ENCODE data around the gene RAB20.
"Not testable (repeated sequence)": the region's sequence is repeated elsewhere in the genome, so short reads cannot be mapped to it uniquely, and the experiment has no call there.

RAB20 gene

DNA sequence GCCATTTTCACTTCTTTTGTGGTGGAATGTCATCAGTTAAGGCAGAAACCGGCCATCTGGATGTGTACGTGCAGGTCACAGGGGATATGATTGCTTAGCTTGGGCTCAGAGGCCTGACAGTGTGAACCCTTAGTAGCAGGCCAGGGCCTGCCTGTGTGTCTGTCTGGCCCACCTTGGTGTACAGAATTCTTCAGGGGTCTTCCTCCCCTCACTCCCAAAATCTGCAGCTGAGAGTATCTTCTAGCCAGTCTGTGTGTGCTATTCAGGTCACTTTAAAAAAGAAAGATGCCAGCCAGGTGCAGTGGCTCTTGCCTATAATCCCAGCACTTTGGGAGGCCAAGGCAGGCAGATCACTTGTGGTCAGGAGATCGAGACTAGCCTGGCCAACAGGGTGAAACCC lies 74.6 kb downstream of the RAB20 start:
- DNase-seq: not testable (repeated sequence)

DNA sequence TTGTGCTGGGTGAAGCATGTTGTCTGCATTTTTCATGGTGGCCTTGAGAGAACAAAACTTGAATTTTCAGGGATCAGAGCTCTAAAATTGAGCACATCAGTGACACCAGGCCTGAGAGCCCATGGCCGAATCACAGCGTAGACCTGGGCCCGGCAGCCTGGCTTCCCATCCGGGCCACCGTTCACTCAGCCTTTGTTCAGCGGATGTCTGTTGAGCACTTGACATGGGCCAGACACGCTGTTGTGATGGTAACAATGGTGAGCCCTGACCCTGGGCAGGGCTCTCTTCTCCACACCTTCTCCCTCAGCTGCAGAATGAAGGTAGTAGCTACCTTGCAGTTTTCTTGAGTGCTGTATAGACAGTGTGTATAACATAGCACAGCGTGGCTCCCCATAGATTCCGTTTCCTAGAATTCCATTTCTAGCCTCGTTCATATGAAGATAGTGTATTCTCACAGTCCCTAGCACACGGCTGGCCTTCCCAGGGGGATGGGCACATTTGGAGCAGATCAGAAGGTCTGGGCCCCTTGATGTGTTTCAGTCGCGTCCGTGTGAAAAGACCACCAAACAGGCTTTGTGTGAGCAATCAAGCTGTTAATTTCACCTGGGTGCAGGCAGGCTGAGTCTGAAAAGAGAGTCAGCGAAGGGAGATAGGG lies 75.3 kb downstream of the RAB20 start:
- DNase-seq: no peak

DNA sequence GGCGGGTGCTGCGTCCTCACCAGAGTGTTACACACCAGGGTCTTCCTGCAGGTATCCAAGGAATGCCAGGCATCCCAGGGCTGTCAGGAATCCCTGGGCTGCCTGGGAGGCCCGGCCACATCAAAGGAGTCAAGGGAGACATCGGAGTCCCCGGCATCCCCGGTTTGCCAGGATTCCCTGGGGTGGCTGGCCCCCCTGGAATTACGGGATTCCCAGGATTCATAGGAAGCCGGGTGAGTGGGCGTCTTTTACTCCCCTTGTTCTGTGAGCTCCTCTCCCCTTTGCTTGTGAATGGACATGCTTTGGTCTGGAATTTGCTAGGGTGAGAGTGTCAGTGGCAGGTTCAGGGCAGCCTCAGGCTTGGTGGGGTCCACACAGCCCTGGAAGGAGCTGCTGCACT lies 75.9 kb downstream of the RAB20 start:
- DNase-seq: no peak

DNA sequence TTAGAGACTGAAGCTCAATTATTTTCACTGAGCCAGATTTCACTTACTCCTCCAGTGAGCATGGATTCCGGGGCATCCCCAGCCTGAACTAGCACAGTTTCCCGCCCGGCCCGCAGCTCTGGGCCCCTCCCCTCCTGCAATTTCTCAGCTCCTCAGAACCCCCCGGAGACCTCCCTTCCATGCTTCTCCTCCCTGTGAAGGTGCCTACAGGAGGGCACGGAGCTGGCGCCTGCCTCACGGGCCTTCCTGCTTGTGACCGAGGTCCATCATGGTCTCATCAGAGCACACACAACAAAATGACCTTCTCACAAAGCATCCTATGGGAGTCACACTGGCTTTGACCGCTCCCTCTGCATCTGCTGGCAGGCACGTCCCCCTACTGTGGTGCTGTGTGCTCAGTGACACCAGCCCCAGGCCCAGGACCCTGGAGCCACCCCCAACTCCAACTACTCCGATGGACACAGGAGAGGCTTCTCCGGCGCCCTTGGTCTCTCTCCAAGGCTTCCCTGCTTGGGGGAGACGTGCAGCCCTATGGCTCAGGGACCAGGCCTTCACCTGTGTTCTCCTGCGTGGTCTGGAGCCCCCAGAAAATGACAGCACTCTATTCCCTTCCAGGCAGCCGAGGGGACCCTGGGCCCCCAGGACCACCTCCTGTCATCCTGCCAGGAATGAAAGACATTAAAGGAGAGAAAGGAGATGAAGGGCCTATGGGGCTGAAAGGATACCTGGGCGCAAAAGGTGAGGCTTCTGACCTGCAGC lies 77.1 kb downstream of the RAB20 start:
- no peak for DNase-seq

DNA sequence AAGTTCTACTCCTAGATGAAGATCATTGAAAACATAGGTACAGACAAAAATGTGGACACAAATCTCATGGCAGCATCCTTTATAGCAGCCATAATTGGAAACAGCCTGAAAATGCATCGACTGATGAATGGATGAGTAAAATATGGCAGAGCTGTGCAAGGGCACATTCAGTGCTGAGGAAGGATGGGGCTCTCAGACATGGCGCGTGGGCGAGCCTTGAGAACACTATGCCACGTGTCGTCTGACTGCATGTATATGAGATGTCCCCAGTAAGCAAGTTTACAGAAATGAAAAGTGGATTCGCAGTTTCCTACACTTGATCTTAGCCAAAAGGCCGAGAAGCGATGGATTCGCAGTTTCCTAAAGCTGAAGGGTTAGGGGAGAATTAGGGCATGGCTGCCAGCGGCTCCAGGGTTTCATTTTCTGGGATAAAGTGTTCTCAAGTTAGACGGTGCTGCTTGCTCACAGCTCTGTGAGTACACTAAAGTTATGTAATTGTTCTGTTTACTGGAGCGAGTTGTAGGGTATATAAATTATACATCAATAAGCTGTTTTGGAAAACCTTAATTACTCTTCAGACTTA lies 78.0 kb downstream of the RAB20 start:
- no peak for DNase-seq

DNA sequence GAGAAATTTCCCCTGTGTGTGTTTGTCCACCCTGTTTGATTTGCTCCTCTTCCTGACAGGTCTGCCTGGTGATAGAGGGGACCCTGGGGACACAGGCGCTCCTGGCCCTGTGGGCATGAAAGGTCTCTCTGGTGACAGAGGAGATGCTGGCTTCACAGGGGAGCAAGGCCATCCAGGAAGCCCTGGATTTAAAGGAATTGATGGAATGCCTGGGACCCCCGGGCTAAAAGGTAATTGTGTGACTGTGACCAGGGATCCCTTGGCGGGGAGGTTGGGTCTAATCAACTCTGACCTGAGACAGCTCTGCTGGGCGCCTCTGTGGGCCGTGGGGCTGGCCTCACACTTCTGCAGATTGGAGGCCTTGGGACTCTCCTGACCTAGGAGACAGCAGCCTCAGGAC lies 81.4 kb downstream of the RAB20 start:
- DNase-seq: no peak

DNA sequence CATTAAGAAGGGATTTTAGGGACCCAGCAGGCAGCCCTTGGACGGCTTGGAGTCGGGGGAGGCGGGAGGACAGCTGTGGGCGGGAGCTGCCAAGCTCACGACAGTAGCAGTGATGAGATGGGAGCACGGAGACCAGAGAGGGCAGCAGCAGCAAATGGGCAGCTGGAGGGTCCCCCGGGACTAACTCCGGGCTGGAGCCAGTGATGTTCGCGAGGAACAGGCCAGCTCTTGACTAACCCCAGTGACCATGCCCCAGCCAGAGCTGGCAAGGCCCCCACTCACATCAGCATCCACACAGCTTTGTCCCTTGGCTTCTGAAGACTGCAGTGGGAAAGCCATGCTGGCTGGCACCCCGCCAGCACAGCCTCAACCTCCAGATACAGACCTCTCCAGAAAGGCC lies 81.9 kb downstream of the RAB20 start:
- DNase-seq: no peak

DNA sequence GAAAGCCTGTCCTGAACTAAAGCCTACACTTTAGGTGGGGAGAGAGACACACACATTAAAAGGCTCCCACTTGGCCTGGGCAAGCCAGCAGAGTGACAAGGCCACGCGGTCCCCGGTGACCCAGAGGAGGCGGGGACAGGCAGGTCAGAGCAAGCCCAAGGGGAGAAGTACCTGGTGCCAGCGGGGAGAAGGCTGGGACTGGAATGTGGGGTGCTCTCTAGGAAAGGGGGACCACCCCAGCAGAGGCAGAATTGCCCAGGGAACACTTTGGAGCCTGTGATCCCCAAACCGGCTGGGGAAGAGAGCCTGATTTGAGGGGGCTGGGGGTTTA lies 82.3 kb downstream of the RAB20 start:
- DNase-seq: no peak

DNA sequence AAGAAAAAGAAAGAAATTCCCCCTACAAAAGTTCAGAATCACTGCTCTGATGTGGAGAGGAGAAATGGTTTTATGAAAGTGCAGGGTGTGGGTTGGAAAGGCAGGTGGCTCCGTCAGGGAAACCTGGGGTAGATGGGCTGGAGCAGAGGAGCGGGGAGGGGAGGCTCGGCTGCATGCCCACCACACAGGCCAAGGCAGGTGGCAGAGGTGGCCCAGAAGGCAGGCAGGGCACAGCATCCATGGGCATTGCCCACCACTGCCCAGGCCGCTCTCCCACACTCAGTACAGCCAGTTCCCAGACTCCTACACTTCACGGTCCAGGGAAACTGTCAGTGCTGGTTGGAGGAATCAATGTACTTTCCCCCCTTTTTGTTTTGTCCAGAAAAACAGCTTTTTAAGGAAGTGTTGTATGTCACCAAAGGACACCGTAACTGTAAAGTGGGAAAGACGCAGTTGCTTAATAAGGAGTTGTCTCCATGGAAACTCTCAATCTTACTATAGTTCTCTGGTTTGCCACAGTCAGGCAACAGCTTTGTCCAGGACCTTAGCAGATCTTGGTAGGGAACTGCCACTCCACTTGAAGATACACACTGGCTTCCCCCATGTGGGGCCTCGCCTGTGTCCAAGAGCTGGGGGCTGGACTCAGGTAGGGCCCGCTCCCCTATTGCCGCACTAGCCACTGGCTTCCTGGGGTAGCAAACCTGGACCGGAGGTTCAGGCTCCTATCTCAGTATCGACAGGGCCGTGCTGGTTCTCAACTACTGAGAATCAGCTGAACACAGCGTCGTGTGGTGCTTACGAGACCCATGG lies 82.9 kb downstream of the RAB20 start:
- DNase-seq: no peak

DNA sequence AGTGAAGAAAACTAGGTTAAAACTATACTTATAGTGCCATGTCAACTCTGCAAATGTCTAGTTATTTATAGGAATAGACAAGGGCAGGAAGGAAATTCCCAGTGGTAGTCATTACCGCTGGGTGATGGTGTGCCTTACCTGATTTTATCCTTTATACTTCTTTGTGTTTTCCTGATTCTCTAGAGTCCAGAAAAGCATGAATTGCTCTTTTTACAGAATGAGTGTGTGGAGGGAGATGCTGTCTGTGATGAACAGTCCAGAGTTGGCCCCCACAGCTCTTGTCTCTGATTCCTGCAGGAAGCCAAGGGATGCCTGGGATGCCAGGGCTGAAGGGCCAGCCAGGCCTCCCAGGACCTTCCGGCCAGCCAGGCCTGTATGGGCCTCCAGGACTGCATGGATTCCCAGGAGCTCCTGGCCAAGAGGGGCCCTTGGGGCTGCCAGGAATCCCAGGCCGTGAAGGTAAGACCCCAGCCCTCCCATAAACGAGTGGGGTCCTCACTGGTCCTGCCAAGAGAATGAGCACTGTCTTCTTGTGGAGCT lies 83.7 kb downstream of the RAB20 start:
- DNase-seq: no peak

DNA sequence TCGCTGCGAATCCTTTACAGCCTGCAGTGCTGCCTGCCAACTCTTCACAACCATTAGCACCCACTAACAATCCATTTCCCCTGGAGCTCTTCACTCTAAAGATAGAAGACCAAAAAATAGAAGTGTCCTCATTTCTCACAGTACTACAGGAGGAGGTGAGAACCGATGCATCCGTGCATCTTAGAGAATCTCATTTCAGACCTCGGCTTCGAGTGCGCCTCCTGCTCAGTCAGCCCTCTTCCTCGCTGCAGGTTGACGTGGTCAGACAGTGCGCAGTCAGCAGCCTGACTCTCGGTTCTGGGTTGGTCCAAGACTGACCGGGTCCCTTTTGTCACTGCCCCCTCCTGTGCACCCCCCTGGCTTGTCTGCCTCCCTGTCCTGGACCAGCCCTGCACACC lies 85.3 kb downstream of the RAB20 start:
- DNase-seq: no peak

DNA sequence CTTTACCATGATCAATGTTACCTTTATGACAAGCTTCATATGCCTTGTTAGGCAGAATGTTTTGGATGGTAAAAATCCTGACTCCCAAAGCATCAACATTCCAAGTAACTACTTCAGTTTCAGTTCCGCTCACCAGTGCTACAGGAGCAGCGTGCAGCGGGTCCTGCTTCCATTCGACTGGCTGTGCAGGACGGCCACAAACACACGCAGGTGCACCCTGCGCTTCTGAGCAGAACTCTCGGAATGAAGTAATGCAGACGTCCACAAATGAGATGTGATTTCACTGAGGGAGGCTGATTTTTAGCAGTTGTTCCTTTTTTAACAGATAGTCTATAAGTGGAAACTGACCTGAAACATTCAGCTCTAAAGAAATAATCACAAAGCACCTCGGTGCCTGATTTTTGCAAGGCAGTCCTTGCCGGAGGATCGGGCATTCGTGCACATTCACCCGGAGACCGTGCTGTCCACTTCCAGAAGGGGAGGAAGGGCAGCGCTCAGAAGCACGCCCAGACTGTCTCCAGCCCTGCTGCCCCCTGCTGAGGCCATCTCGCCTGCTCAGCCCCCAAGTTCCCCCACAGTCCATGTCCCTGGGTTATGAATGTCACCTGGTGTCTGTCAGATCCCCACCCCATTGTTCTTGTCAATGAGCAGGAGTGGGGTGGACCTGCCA lies 85.8 kb downstream of the RAB20 start:
- DNase-seq: no peak

DNA sequence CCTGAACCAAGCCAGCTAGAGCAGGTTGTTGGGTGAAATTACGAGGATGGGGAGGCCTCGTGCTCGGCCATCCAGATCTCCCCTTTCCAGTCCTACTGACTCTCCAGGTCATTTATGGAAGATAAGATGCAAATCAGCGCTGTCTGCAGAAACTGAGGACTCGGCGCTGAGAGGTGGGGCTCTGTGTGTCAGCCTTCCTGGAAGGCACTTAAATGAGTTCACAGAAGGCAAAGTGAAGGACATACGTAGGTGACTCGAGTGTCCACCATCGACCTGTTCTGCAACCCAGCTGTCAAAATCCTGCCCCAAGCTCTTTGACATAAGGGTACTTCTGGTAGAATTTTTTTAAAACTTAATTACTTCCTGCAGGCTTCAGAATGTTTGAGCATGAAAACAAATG lies 86.4 kb downstream of the RAB20 start:
- no peak for DNase-seq

DNA sequence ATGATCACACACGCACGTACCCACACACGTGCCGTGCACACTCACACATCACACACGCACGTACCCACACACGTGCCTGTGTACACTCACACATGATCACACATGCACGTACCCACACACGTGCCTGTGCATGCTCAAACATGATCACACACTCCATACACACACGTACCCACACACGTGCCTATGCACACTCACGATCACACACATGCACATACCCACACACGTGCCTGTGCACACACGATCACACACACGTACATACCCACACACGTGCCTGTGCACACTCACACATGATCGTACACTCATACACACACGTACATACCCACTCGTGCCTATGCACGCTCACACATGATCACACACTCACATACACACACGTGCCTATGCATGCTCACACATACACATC lies 86.8 kb downstream of the RAB20 start:
- DNase-seq: no peak
